HG02885 (cell line): ENCODE measurements around the gene SNX20.

ENCODE experiments used
- ATAC-seq: cut with Tn5 transposase; IDR thresholded peaks from one replicate; pipeline ENCODE4 v1.9.1; 2021; ENCODE audit warnings: mild to moderate bottlenecking; ENCODE audit not compliant: unreplicated experiment, poor library complexity

Gene SNX20

DNA sequence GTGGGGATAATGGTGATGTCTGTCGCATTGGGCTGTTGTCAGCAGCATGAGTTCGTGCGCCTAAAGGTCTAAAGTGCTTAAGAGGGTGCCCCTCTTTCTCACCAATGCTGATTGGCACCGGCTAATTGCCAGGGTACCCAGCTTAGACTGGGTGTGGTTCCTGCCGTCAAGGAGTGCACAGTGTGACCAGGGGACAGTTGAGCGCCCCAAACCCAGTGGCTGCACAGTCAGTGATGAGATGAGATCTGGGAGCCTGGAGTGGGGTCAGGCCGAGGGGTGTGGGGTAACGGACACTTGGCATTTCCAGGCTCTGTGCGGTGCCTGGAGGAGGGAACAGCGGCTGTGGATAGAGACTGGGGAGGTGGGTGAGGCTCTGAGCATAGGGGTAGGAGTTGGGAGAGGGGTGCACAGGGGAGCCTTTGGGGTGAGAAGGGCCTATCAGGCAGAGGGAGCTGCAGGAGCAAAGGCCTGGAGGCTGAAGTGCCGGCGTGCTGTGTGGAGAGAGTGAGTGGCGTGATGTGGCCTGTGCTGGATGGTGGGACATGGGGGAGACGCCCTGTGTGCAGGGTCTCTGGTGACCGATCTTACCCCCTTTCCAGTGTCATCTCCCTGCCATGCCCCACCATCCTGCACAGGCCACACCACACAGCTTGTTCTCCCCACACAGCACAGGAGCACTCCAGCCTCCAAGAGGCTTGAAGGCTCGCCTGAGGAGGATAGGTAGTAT, 58.3 kb downstream of the SNX20 start:
- ATAC-seq, result no peak

DNA sequence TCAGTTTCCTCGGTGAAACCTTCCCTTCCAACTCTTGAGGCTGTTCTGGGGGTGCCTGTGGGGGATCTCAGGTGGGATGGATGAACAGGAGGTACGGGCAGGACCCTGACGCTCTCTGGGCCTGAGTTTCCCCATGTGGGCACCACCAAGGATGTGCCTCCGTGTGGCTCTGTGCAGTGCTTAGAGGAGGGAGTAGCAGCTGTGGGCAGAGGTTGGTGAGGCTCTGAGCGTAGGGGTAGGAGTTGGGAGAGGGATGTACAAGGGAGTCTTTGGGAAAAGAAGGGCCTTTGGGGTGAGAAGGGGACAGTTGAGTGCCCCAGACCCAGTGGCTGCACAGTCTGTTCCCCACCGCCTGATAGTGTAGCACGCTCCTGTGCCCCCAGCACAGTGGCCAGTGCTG, 59.1 kb downstream of the SNX20 start:
- no peak for ATAC-seq
